GM10266 (cell line): ENCODE measurements around the gene CORT.
"Not testable (repeated sequence)": the region's sequence is repeated elsewhere in the genome, so short reads cannot be mapped to it uniquely, and the experiment has no call there.

Source experiments
- DNase-seq: peaks from one replicate; pipeline ENCODE4 v3.0.0; 2012; ENCODE audit errors: extremely low spot score
- TF ChIP-seq, protein P1 (sequence below): IDR thresholded peaks from 2 replicates; pipeline ENCODE4 v1.5.1; 2012; ENCODE audit warnings: mild to moderate bottlenecking, low read depth; ENCODE audit not compliant: control insufficient read depth, insufficient read depth; ENCODE audit errors: missing control alignments

Gene CORT

DNA sequence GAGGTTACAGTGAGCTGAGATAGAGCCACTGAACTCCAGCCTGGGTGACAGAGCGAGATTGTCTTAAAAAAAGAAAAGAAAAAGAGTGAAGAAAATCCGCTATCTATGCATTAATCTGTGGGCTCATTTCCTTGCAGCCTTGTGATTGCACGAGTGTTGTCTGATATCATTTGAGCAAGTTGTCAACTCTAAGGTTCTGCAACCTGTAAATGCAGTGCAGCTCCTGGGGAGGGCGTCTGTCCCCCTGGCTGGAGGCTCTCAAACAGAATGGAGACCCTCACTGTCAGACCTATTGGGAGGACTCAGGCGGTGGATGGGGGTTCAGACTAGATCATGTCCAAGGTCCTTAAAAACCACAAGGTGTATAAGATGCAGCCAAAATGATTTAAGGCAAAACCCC, 6.2 kb downstream of the CORT start:
- TF ChIP-seq, protein P1, sequence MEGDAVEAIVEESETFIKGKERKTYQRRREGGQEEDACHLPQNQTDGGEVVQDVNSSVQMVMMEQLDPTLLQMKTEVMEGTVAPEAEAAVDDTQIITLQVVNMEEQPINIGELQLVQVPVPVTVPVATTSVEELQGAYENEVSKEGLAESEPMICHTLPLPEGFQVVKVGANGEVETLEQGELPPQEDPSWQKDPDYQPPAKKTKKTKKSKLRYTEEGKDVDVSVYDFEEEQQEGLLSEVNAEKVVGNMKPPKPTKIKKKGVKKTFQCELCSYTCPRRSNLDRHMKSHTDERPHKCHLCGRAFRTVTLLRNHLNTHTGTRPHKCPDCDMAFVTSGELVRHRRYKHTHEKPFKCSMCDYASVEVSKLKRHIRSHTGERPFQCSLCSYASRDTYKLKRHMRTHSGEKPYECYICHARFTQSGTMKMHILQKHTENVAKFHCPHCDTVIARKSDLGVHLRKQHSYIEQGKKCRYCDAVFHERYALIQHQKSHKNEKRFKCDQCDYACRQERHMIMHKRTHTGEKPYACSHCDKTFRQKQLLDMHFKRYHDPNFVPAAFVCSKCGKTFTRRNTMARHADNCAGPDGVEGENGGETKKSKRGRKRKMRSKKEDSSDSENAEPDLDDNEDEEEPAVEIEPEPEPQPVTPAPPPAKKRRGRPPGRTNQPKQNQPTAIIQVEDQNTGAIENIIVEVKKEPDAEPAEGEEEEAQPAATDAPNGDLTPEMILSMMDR, result no peak
- no peak for DNase-seq

DNA sequence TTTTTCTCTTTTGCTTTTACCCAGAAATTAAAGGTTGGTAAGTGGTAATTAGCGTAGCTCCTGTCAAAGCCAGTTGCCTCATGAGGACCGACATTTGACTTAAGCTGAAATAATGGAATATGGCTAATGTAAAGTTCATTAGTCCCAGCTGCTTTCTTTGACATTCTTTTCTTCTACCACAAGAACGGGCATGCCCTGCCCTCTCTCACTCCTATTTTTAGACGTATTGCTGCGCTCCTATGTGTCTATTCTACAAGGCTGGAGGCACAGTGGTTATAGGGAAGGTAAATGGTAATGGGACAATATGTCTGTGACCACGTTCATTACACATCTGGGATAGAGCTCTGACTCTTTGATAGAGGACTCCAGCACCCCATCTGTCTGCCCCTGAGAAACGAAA, 6.8 kb downstream of the CORT start:
- DNase-seq, result no peak
- TF ChIP-seq, protein P1, result no peak

DNA sequence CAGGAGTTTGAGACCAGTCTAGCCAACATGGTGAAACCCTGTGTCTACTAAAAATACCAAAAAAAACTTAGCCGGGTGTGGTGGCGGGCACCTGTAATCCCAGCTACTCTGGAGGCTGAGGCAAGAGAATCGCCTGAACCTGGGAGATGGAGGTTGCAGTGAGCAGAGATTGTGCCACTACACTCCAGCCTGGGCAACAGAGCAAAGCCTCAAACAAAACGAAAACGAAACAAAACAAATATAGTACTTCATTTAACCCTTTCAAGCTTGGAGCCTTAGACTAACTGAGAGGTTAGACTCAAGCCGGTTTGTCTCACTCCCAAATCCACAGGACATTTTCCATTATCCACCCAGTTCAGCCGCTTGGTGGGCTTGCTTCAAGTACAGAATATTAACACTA, 7.6 kb downstream of the CORT start:
- not testable (repeated sequence) for DNase-seq

DNA sequence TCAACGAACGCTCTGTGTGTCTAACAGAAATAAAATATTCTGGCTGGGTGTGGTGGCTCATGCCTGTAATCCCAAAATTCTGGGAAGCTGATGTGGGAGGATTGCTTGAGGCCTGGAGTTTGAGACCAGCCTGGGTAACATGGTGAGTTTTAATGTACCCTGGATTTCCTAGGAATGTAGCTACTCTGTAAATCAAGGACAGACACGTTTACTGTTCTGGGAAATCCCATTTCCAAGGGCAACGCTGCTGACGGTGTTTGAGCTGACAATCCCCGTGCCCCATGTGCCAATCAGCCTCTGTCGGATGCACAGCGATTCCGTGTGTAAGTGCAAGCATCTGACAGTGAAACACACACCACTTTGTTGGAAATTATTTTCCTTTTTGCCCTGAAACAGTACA, 8.0 kb downstream of the CORT start:
- no peak for DNase-seq
- TF ChIP-seq, protein P1, result no peak

DNA sequence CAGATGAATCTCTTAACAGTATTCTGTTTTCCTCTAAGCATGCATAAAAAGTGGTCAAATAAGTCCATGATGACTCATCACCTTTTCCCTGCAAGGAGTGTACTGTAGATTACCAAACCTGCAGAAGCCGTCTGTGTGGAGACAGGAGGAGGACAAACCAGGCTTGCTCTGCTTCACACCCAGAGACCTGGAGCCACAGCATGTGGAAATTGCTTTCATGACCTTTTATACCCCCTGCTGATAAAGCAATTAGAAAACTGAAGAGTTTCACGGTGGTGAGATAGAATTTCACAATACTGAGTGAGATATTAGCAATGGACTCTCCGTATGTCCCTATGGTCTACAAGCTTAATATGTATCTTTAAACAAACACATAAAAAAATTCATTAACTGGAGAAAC, 9.4 kb downstream of the CORT start:
- no peak for DNase-seq
- TF ChIP-seq, protein P1, result no peak

DNA sequence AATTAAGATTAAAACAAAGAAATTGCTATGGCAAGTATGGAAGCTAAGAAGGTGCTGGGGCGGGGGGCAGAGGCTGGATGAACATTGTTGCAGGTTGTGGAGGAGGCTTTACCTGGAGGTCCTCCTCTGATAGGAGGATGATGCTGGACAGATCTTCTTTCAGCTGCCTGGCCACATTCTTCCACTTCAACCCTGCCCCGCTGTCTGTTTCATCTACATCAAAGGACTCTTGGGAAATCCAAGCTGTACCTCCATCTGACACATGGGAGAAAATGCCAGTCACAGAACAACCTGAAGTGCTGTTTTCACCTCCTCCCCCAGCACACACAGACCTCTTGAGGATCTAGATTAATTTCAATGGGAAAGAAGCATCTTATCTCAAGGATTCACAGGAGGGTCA, 17.2 kb downstream of the CORT start:
- TF ChIP-seq, protein P1, result no peak
- DNase-seq, result no peak

DNA sequence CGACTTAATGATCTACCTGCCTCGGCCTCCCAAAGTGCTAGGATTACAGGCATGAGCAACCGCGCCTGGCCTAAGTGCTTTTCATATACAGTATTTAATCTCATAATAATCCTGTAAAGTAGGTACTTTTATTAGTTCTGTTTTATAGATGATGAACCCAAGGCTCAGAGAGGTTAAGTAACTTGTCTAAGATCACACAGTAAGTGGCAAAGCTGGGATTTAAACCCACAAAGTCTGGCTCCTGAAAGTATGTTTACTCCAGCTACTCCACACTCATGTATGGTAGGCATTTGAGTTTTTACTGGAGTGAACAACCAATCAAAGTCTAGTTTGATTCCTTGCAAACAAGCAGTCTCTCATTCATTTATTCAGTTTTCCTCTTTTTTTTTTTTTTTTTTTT, 20.2 kb downstream of the CORT start:
- no peak for DNase-seq
- TF ChIP-seq, protein P1, result no peak
